Left lobe of liver (tissue), 2 donors: ENCODE data around the gene ALMS1. TPM values are rescaled to one million over a fixed set of nuclear protein-coding genes. Genes with fewer than 3 reads are reported as not detected.
"Not testable (repeated sequence)": the region's sequence is repeated elsewhere in the genome, so short reads cannot be mapped to it uniquely, and the experiment has no call there.

Experiments used
- ATAC-seq: fragments of 200-7000 bp; cut with Tn5 transposase; one replicate; pipeline ENCODE4 v1.9.1; 2020; ENCODE audit warnings: mild to moderate bottlenecking, moderate library complexity
- DNase-seq: peaks from one replicate; pipeline ENCODE4 v3.0.0-alpha.2; 2020; ENCODE audit warnings: low spot score
- total RNA-seq: library from RNA; stranded (reverse); gene quantifications from one replicate; pipeline ENCODE4 v1.2.1, GENCODE V29; 2021
- donor health status: DM: no; HTN: no; CAD: no; lungs with moderate emphysema.
- donor health status: DM: no; HTN: yes; CAD: no.

ALMS1 gene
- total RNA-seq, 1 donor from 2014 or later, result 6.0 TPM

- no peak for ATAC-seq
- DNase-seq, result no peak
Measured at GRCh38 chr2:73403237-73403636, 17.6 kb downstream of the ALMS1 start.

GRCh38 chr2:73404409-73404808, 18.8 kb downstream of the ALMS1 start:
- DNase-seq (no peak), ATAC-seq (no peak)

GRCh38 chr2:73406996-73407395, 21.4 kb downstream of the ALMS1 start:
- ATAC-seq (no peak), DNase-seq (no peak)

DNA sequence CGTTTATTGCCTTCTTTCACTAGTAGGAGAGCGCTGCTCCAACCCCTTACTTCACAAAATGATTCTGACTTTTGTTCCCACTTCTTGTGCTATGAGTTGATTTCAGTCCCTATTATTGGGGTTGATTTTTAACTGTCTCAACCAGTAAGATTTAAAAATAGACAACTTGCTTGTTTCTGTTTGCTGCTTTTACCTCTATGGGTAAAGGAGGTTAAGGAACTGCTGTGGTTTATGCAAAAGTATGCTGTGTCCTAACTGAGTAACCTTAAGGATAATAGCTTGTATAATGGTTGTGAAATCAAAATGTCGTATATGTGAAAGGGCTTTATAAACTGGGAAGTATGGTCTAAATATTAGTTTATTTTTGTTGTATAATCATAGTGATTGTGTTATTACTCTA, 22.6 kb downstream of the ALMS1 start:
- DNase-seq (no peak), ATAC-seq (no peak)

DNA sequence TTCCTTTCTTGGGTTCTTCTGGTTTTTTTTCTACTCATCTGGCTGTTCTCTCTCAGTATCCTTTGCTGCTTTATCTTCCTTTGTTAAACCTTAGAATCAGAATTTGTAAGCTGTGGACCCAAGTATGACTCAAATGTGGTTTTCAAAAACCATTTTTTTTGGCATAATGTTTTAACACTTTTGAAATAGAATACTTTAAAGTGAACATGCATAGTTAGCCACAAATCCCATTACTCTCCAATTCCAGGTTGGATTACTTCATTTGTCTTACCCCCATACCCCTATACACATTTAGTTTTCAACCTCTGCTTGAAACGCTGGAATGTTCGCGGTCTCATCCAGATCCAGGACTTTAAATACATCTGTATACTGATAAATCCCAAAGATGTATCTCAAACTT, 29.1 kb downstream of the ALMS1 start:
- ATAC-seq (no peak), DNase-seq (no peak)

DNA sequence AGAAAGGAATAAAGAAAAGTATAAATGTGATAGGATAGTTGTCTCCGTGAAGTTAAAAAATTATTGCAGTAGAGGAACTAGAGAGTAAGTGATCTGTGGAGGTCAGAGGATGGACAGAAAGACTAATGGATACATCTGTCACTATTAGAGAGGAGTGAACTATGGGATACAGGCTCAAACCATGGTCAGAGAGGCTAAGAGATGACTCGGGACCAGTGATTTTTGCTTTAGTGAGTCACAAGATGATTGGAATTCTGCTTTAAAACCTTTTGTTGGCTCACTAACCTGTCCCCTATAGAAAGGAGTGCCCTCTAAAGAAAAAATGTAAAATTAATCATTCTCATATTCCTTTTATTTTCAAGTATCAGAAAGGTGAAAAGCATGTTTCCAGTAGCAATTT, 30.3 kb downstream of the ALMS1 start:
- ATAC-seq (no peak), DNase-seq (no peak)

DNA sequence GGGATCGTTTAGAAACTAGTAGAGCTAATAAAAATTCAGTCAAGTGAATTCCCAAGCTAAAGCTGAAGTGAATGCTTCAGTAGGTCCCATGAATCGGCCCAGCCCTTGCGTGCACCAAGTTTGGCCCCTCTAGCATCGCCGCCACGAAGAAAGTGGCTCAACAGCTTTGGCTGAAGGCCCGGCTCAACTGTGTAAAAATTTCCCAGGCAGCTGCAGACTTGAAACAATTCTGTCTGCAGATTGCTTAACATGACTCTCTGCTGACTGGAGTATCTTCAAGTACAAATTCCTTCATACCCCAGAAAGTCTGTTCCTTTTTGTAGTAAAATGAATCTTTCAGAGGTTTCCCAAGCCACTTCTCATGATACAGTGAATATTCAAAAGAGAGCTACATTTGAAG, 32.7 kb downstream of the ALMS1 start:
- peak; percentile 85 for ATAC-seq
- DNase-seq, result peak; percentile 53

GRCh38 chr2:73423913-73424312, 38.3 kb downstream of the ALMS1 start:
- ATAC-seq, result no peak
- no peak for DNase-seq

DNA sequence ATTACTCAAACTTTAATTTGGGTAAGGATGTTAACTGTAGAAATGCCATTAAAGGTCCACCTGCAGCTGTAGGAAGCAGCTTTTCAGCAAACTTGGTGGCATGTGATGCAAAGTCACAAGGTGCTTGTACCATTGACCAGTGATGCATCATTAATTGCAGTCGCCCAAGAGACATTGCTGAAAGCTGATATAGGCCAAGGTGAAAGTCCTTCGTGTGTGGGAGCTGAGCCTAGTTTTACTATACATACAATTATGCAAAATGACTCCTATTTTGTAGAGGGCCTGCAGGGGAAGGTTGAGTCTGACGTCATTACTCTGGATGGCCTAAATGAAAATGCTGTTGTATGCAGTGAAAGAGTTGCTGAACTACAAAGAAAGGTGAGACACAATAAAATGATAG, 40.5 kb downstream of the ALMS1 start:
- no peak for DNase-seq
- no peak for ATAC-seq

- DNase-seq (no peak), ATAC-seq (no peak)
Measured at GRCh38 chr2:73436019-73436418, 50.4 kb downstream of the ALMS1 start.

DNA sequence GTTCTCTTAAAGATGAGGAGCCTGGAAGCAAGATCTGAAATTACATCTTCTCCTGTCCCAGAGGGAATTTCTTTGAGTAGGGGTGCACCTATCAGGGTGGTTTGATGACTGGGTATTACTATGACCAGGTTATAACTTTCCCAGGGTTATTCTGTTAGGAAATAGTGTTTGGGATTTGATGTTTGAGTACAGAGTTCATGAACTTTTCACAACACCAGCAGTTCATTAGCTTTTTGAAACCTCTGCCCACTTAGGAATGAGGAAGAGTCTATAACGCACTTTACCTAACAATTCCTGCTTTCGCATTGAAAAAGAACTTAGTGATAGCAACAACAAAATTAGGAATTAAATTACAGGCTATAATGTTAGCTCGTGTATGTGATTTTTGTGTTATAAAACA, 58.6 kb downstream of the ALMS1 start:
- no peak for DNase-seq
- ATAC-seq, result peak; percentile 97

DNA sequence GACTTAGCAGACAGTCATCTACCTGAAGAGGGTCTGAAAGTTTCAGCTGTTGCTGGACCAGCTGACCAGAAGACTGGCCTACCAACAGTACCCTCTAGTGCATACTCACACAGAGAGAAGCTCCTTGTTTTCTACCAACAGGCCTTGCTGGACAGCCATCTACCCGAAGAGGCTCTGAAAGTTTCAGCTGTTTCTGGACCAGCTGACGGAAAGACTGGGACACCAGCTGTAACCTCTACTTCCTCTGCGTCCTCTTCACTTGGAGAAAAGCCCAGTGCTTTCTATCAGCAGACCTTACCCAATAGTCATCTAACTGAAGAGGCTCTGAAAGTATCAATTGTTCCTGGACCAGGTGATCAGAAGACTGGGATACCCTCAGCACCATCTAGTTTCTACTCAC, 63.2 kb downstream of the ALMS1 start:
- DNase-seq (no peak), ATAC-seq (no peak)

DNA sequence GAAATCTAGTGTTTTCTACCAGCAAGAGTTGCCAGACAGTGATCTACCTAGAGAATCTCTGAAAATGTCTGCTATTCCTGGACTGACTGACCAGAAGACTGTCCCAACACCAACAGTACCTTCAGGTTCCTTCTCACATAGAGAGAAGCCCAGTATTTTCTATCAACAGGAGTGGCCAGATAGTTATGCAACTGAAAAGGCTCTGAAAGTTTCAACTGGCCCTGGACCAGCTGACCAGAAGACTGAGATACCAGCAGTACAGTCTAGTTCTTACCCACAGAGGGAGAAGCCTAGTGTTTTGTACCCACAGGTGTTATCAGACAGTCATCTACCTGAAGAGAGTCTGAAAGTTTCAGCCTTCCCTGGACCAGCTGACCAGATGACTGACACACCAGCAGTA, 63.8 kb downstream of the ALMS1 start:
- ATAC-seq (peak; percentile 89), DNase-seq (peak; percentile 48)

GRCh38 chr2:73451263-73451972, 65.8 kb downstream of the ALMS1 start:
- ATAC-seq (peak; percentile 56), DNase-seq (no peak)

DNA sequence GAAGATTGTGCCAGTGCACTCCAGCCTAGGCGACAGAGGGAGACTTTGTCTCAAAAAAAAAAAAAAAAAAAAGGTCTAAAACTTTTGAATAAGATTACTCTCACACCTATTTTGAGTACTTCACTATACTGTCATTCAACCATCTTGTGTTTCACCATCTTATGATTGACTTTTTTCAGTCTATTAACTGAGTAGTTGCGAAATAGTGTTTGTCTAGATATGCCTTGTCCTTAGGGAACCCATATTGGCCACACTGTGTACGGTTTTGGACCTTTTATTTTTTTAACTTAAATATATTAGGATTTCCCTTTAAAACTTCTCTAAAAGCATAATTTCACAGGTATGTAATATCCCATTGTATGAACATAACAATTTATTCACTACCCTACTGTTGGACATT, 72.3 kb downstream of the ALMS1 start:
- ATAC-seq (no peak), DNase-seq (no peak)

GRCh38 chr2:73462388-73462787, 76.8 kb downstream of the ALMS1 start:
- DNase-seq, ATAC-seq: not testable (repeated sequence)

DNA sequence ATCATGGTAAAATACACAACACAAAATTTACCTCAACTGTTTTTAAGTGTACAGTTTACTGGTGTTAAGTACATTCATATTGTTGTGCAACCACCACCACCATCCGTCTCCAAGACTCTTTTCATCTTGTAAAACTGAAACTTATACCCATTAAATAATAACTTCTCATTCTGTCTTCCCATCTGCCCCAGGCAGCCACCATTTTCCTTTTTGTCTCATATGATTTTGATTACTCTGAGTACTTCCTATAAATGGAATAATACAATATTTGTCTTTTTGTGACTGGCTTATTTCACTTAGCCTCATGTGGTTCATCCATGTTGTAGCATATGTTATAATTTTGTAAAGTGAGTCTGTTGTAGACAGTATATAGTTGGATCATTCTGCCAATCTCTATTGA, 82.7 kb downstream of the ALMS1 start:
- ATAC-seq (no peak), DNase-seq (no peak)

DNA sequence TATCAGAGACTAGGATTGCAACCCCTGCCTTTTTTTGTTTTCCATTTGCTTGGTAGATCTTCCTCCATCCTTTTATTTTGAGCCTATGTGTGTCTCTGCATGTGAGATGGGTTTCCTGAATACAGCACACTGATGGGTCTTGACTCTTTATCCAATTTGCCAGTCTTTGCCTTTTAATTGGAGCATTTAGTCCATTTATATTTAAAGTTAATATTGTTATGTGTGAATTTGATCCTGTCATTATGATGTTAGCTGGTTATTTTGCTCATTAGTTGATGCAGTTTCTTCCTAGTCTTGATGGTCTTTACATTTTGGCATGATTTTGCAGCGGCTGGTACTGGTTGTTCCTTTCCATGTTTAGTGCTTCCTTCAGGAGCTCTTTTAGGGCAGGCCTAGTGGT, 98.2 kb downstream of the ALMS1 start:
- DNase-seq, ATAC-seq: not testable (repeated sequence)

DNA sequence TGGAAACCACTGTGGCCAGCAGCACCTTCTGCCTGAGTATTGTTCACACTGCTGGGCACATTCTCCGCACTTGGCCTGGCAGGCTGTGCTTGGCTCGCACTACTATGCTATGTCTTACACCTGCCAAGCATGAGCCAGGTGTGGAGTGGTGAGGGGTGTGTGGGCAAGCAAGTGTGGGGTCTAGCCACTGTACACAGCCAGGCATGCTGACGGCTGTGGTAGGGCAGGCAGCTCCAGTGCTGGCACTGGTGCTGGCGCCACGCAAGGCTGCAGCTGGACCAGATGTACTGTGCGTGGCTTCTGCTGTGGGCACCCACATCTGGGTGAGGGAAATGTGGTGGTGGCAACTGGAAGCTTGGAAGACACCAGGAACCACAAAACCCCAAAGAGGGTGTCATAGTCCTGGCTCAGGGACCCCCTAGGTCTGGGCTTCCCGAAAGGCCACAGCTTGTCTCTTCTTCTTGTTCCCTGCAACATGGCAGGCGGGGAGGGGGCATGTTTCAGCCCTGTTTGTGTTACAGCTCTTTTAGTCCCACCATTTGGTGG, 101.5 kb downstream of the ALMS1 start:
- no peak for ATAC-seq
- no peak for DNase-seq

- DNase-seq, result no peak
- ATAC-seq, result no peak
Measured at GRCh38 chr2:73488079-73488478, 102.4 kb downstream of the ALMS1 start.

DNA sequence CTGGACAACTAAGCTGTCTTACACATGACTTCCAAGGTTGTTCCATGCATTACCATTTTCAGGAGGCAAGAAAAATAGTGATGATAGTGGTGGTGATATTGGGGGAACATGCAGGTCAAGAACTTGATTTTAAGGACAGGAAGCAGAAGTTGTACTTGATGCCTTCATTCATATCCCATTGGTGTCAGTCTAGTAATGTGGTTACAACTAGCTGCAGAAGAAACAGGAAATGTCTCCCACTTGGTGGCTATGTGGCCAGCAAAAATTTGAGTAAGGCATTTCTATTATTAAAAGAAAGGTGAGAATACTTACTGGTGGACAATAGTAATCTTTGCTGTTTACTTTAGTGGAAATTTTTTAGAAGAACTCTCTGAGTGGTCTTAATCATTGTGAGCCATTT, 103.4 kb downstream of the ALMS1 start:
- ATAC-seq, result no peak
- no peak for DNase-seq

- no peak for ATAC-seq
- DNase-seq, result no peak
Measured at GRCh38 chr2:73494031-73494430, 108.4 kb downstream of the ALMS1 start.

- no peak for DNase-seq
- ATAC-seq, result no peak
Measured at GRCh38 chr2:73503992-73504570, 118.4 kb downstream of the ALMS1 start.
